ENCODE measurements around the gene GOLGA3. TPM values are rescaled to one million over a fixed set of nuclear protein-coding genes. Genes with fewer than 3 reads are reported as not detected.
A peak's percentile ranks its signal among the peaks of the same experiment; 100 is the strongest.

The GOLGA3 gene
- total and polyA plus RNA-seq, 12 donors: 11.7 to 83.5 (median 48.0) TPM

DNA sequence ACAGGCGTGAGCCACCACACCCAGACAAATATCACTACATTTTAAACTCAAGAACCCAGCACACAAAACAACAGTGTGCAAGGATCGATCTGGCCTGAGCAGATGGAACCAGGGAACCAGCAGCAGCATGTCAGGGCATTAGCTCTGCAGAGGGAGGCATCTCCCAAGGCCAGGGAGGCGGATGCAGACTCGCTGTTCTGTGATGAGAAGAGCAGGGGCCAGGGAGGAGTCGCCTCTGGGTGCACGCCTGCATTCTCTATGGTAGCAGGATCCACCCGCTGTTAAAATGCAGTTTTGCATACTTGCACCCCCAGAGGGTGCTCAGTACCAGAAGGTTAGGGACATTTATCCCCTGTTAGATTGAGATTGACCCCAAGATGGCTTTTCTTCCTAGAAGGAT lies 100.2 kb downstream of the GOLGA3 start:
- Histone ChIP-seq H3K4me3 (no peak overlapping the region), H3K27me3 (no peaks in the 10 kb centered on the region), H3K9me3 (replicated peaks in 1 of 3) (no peaks in the 10 kb centered on the region), H3K36me3 (replicated peaks in 1 of 2) (peaks cover 0 to 77% of the 10 kb centered on the region in 2 donors), H3K27ac (peak overlapping the region in 1 of 5 donors; percentile 16), H3K4me1 (replicated peaks in 1 of 2) (peaks cover 5 to 12% of the 10 kb centered on the region in 2 donors)
- 81 to 94% (median 87%) methylated on average over 3 to 7 of the region's 7 CpGs for WGBS, 4 donors
- TF ChIP-seq, protein P1, sequence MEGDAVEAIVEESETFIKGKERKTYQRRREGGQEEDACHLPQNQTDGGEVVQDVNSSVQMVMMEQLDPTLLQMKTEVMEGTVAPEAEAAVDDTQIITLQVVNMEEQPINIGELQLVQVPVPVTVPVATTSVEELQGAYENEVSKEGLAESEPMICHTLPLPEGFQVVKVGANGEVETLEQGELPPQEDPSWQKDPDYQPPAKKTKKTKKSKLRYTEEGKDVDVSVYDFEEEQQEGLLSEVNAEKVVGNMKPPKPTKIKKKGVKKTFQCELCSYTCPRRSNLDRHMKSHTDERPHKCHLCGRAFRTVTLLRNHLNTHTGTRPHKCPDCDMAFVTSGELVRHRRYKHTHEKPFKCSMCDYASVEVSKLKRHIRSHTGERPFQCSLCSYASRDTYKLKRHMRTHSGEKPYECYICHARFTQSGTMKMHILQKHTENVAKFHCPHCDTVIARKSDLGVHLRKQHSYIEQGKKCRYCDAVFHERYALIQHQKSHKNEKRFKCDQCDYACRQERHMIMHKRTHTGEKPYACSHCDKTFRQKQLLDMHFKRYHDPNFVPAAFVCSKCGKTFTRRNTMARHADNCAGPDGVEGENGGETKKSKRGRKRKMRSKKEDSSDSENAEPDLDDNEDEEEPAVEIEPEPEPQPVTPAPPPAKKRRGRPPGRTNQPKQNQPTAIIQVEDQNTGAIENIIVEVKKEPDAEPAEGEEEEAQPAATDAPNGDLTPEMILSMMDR (IDR thresholded peaks at IDR 0.05): no peak
- no peak for TF ChIP-seq POLR2A (IDR thresholded peaks at IDR 0.05)
- intact Hi-C loops (cut with DNase I): no loop called here
- no peak for DNase-seq

DNA sequence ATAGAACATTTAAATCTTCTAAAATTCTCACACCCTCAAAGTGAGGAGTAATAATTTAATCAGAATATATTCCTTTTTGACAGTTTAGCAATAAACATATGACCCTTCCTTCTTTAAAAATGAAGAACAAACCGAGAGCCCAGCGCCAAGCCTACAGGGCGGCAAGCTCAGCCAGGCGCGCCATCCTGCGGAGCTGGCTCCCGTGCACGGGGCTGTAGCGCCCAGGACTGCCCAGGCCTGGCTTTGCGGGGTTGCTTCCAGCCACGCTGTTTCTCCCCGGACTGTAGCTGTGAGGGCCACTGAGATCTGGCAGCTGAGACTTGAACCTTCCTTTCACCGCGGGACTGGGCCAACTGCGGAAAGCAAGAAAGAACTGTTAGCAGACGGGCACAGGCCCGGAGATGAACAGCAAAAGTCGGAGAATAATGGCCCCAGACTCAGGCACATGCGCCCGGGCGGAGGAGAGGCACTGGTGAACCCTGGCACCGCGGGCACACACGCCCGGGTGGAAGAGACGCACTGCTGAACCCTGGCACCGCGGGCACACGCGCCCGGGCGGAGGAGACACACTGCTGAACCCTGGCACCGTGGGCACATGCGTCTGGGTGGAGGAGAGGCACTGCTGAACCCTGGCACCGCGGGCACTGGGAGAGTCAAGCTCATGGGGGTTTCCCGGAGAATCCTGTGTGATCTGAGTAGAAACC lies 101.4 kb downstream of the GOLGA3 start:
- WGBS, 4 donors: 93 to 97% (median 95%) methylated on average over 26 to 37 of the region's 37 CpGs
- DNase-seq: no peak
- H3K27me3 ChIP-seq: no peaks in the 10 kb centered on the region
- no peaks in the 10 kb centered on the region for H3K9me3 ChIP-seq (replicated peaks in 1 of 3)
- no peak overlapping the region for H3K4me3 ChIP-seq
- intact Hi-C loops (cut with DNase I): no loop called here
- TF ChIP-seq POLR2A (IDR thresholded peaks at IDR 0.05): no peak
- TF ChIP-seq, protein P1 (IDR thresholded peaks at IDR 0.05): no peak
- no peak overlapping the region for H3K27ac ChIP-seq
- H3K36me3 ChIP-seq (replicated peaks in 1 of 2): peaks cover 0 to 79% of the 10 kb centered on the region in 2 donors
- peaks cover 5 to 13% of the 10 kb centered on the region in 2 donors for H3K4me1 ChIP-seq (replicated peaks in 1 of 2)

DNA sequence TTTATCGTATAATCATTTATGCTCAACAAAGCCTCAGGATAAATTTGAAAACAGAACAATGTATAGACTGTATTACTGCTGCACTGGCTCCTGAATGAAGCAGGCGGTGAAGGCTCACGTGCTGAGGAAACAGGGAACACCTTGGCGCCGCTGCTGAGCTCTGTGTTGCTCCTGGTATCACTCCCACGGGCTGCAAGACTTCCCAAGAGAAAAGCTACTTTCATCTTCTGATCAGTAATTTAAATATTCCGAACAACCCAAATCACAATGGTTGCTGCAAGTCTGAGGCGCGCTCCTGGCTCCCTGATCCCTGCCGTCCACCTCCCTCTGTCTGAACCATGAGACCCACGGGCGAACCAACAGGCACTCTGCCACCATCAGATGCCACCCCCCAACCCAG lies 102.3 kb downstream of the GOLGA3 start:
- Histone ChIP-seq H3K27ac (no peak overlapping the region), H3K9me3 (replicated peaks in 1 of 3) (no peaks in the 10 kb centered on the region), H3K27me3 (no peaks in the 10 kb centered on the region), H3K4me1 (replicated peaks in 1 of 2) (peaks cover 5 to 13% of the 10 kb centered on the region in 2 donors), H3K4me3 (no peak overlapping the region), H3K36me3 (replicated peaks in 1 of 2) (peaks cover 0 to 77% of the 10 kb centered on the region in 2 donors)
- WGBS, 4 donors: 96 to 97% (median 96%) methylated on average over 12 of the region's 12 CpGs
- TF ChIP-seq POLR2A (IDR thresholded peaks at IDR 0.05): no peak
- TF ChIP-seq, protein P1 (IDR thresholded peaks at IDR 0.05): no peak
- intact Hi-C loops (cut with DNase I): no loop called here
- DNase-seq: no peak

DNA sequence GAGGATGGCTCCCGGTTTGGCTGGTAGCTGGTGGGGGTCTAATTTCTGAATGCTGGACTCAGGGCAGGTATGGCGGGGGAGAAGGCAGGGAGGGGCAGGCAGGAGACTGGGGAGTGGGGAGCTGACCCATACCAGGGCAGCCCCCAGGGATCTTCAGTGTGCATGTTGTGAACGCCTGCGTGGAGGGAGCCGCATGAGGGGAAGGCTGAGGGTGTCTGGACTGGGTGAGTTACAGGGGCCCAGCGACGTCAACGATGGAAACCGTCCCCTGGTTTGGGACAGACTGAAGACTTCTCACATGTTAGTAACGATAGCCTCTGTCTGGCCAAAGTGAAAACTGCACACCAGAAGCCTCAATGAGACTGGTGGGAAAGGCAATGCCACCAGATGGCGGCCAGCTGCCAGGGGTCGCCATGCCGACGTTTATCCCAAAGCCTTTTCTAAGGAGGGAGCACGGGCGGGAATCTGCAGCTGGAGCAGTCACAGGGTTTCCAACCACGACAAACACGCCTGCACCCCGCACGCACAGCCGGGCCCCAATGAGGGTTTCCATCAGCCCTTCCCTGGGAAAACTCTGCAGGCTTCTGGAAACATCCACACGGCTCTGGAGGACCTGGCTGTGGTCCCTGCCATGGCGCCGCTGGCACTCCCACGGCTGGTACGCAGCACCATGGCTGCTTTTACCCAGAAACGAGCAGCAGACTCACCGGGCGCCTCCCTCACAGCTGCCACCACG lies 104.0 kb downstream of the GOLGA3 start:
- peaks cover under 1 to 9% of the 10 kb centered on the region in 2 donors for H3K4me1 ChIP-seq (replicated peaks in 1 of 2)
- no peak overlapping the region for H3K4me3 ChIP-seq
- DNase-seq: no peak
- WGBS, 4 donors: 92 to 97% (median 94%) methylated on average over 17 to 30 of the region's 30 CpGs
- no peaks in the 10 kb centered on the region for H3K27me3 ChIP-seq
- no peak for TF ChIP-seq POLR2A (IDR thresholded peaks at IDR 0.05)
- TF ChIP-seq, protein P1 (IDR thresholded peaks at IDR 0.05): no peak
- H3K27ac ChIP-seq: no peak overlapping the region
- no peaks in the 10 kb centered on the region for H3K9me3 ChIP-seq (replicated peaks in 1 of 3)
- H3K36me3 ChIP-seq (replicated peaks in 1 of 2): peaks cover 0 to 84% of the 10 kb centered on the region in 2 donors
- intact Hi-C loops (cut with DNase I): no loop called here
